ENCODE results near the gene TRIM29. TPM values are rescaled to one million over a fixed set of nuclear protein-coding genes. Genes with fewer than 3 reads are reported as not detected.

The TRIM29 gene
- total RNA-seq, 1 donor from 2014 or later, result 0.11 TPM

- Histone ChIP-seq H3F3A (ENCODE audit: low read depth) (no peaks in the 10 kb centered on the region), H2AFZ (replicated peaks) (no peak overlapping the region), H3K4me2 (no peak overlapping the region), H4K20me1 (ENCODE audit: low read depth) (no peaks in the 10 kb centered on the region), H3K9me3 (ENCODE audit: low read depth) (no peaks in the 10 kb centered on the region), H3K27ac (no peak overlapping the region), H3K4me1 (peaks cover 19% of the 10 kb centered on the region), H3K27me3 (no peaks in the 10 kb centered on the region), H3K4me3 (no peak overlapping the region), H3K79me2 (ENCODE audit: low read depth) (no peaks in the 10 kb centered on the region), H3K36me3 (no peaks in the 10 kb centered on the region), H3K9ac (no peak overlapping the region)
- peaks cover 10% of the 10 kb centered on the region for H3K27me3 Mint-ChIP-seq (ENCODE audit: insufficient read depth, low read depth)
- peaks cover 16% of the 10 kb centered on the region for H3K4me1 Mint-ChIP-seq
- no peak overlapping the region for H3K4me3 Mint-ChIP-seq
- H3K27ac Mint-ChIP-seq, result no peak overlapping the region
- TF ChIP-seq EZH2 (IDR thresholded peaks at IDR 0.05) (no peak), CTCF (IDR thresholded peaks at IDR 0.05) (no peak), EZH2phosphoT487 (IDR thresholded peaks at IDR 0.05) (no peak)
- H3K9me3 Mint-ChIP-seq, result no peaks in the 10 kb centered on the region
- H3K36me3 Mint-ChIP-seq, result no peaks in the 10 kb centered on the region
- DNase-seq (ENCODE audit: low spot score), result no peak
Measured at GRCh38 chr11:120142441-120143100, 4.7 kb upstream of the TRIM29 start.

- Histone ChIP-seq H3K4me2 (no peak overlapping the region), H4K20me1 (ENCODE audit: low read depth) (no peaks in the 10 kb centered on the region), H3K36me3 (no peaks in the 10 kb centered on the region), H3K4me3 (no peak overlapping the region), H3K9me3 (ENCODE audit: low read depth) (no peaks in the 10 kb centered on the region), H3K79me2 (ENCODE audit: low read depth) (no peaks in the 10 kb centered on the region), H3F3A (ENCODE audit: low read depth) (no peaks in the 10 kb centered on the region), H2AFZ (replicated peaks) (no peak overlapping the region), H3K27ac (no peak overlapping the region), H3K4me1 (peaks cover 19% of the 10 kb centered on the region), H3K9ac (no peak overlapping the region), H3K27me3 (peaks cover under 1% of the 10 kb centered on the region)
- Mint-ChIP-seq H3K27me3 (ENCODE audit: insufficient read depth, low read depth) (peaks cover 11% of the 10 kb centered on the region), H3K9me3 (no peaks in the 10 kb centered on the region), H3K4me1 (peaks cover 13% of the 10 kb centered on the region), H3K4me3 (no peak overlapping the region), H3K27ac (peak overlapping the region; percentile 57), H3K36me3 (no peaks in the 10 kb centered on the region)
- TF ChIP-seq CTCF (IDR thresholded peaks at IDR 0.05), result no peak
- no peak for TF ChIP-seq EZH2phosphoT487 (IDR thresholded peaks at IDR 0.05)
- no peak for TF ChIP-seq EZH2 (IDR thresholded peaks at IDR 0.05)
- DNase-seq (ENCODE audit: low spot score), result no peak
Measured at GRCh38 chr11:120141768-120142423, 4.0 kb upstream of the TRIM29 start.

- Histone ChIP-seq H3K79me2 (ENCODE audit: low read depth) (no peaks in the 10 kb centered on the region), H3K27ac (no peak overlapping the region), H3K9me3 (ENCODE audit: low read depth) (no peaks in the 10 kb centered on the region), H3K4me3 (no peak overlapping the region), H4K20me1 (ENCODE audit: low read depth) (no peaks in the 10 kb centered on the region), H3K4me1 (peaks cover 19% of the 10 kb centered on the region), H3K4me2 (no peak overlapping the region), H3K36me3 (no peaks in the 10 kb centered on the region), H2AFZ (replicated peaks) (no peak overlapping the region), H3K27me3 (peaks cover 3% of the 10 kb centered on the region), H3F3A (ENCODE audit: low read depth) (no peaks in the 10 kb centered on the region), H3K9ac (no peak overlapping the region)
- no peak for TF ChIP-seq EZH2phosphoT487 (IDR thresholded peaks at IDR 0.05)
- TF ChIP-seq EZH2 (IDR thresholded peaks at IDR 0.05), result no peak
- no peak for TF ChIP-seq CTCF (IDR thresholded peaks at IDR 0.05)
- H3K27ac Mint-ChIP-seq, result no peak overlapping the region
- H3K4me3 Mint-ChIP-seq, result no peak overlapping the region
- H3K27me3 Mint-ChIP-seq (ENCODE audit: insufficient read depth, low read depth), result peaks cover 13% of the 10 kb centered on the region
- H3K4me1 Mint-ChIP-seq, result peaks cover 13% of the 10 kb centered on the region
- H3K9me3 Mint-ChIP-seq, result no peaks in the 10 kb centered on the region
- DNase-seq (ENCODE audit: low spot score), result no peak
- no peaks in the 10 kb centered on the region for H3K36me3 Mint-ChIP-seq
Measured at GRCh38 chr11:120141113-120141767, 3.3 kb upstream of the TRIM29 start.

Measured in neural progenitor cell (in vitro differentiated cells).